Cardiac atrium fibroblast (primary cell): ENCODE results near the gene CCNE1. TPM values are rescaled to one million over a fixed set of nuclear protein-coding genes. Genes with fewer than 3 reads are reported as not detected.

Source experiments
- total RNA-seq: library from RNA; depleted of rRNA; stranded (reverse); fragments of >200 nt; gene quantifications from 2 replicates; pipeline ENCODE4 v1.2.3, GENCODE V29; 2015

CCNE1 gene
- total RNA-seq = 7.1 and 8.3 TPM in 2 replicates

GRCh38 chr19:29811125-29812079 lies at the start of gene CCNE1:
CCNE1 (plus strand) TSS chr19:29811991; CDS start chr19:29812556, 565 bp downstream.

Other genes with a start within 250 kb of the CCNE1 start
- gene POP4, start 205.7 kb upstream of the CCNE1 start, total RNA-seq = 52.7 and 87.2 TPM in 2 replicates
- gene PLEKHF1, start 146.5 kb upstream of the CCNE1 start, total RNA-seq = 11.2 and 22.6 TPM in 2 replicates
- gene C19orf12, start 96.7 kb upstream of the CCNE1 start, total RNA-seq = 24.2 and 29.0 TPM in 2 replicates
- gene URI1, start 130.2 kb downstream of the CCNE1 start, total RNA-seq = 45.0 and 50.4 TPM in 2 replicates